Measurements from ENCODE around the gene DLGAP1.

DNA sequence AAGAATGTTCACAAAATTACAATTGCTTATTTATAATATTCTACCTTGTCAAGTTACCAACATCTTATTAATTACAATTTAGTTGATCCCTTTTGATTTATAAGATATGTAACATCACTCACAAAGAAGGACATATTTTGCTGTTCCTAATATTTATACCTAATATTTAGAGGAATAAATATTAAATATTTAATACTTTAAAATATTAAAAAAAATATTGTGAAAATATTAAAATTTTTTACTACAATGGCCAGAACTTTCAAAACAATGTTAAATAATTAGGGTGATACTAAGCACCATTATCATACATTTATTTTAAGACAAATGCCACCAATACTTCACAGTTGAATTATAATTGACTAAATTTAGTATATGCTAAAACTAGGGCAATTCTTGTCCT, 254.7 kb downstream of the DLGAP1 start:
- TF ChIP-seq SUZ12 (IDR thresholded peaks at IDR 0.05; ENCODE audit: extremely low read depth, insufficient read depth, insufficient read length) (no peak), ZNF274 (IDR thresholded peaks at IDR 0.05; ENCODE audit: low read depth, low read length) (no peak), YY1 (IDR thresholded peaks at IDR 0.05; ENCODE audit: insufficient read depth, insufficient read length) (no peak)
